ENCODE results near the gene KRTAP4-2. TPM values are rescaled to one million over a fixed set of nuclear protein-coding genes. Genes with fewer than 3 reads are reported as not detected.
"Not testable (repeated sequence)": the region's sequence is repeated elsewhere in the genome, so short reads cannot be mapped to it uniquely, and the experiment has no call there.

Gene KRTAP4-2
- total RNA-seq, 1 experiment from 2014 or later, result not detected

- DNase-seq, result no peak
- TF ChIP-seq CTCF (IDR thresholded peaks at IDR 0.05; ENCODE audit: unreplicated experiment), result no peak
- H3K4me3 Mint-ChIP-seq (ENCODE audit: low read depth, unreplicated experiment), result no peak within 1 kb of the TSS
- H3K4me1 Mint-ChIP-seq (ENCODE audit: low read depth, unreplicated experiment), result no peaks in the 10 kb centered on the region
- H3K9me3 Mint-ChIP-seq (ENCODE audit: low read depth, unreplicated experiment), result no peaks in the 10 kb centered on the region
- no peaks in the 10 kb centered on the region for H3K27me3 Mint-ChIP-seq (ENCODE audit: unreplicated experiment)
- no TSS peak for BruUV-seq (replicated peaks)
- CTCF ChIA-PET, result interaction anchor here (0.5 to 0.7 kb wide), 2 partner anchors 12 to 359 kb away, joined by 3 read pairs; no protein-coding TSS in a partner anchor
- H3K36me3 Mint-ChIP-seq (ENCODE audit: insufficient read depth, unreplicated experiment), result no peaks in the 10 kb centered on the region
- H3K27ac Mint-ChIP-seq (ENCODE audit: unreplicated experiment), result no peak within 1 kb of the TSS
- intact Hi-C loops (cut with micrococcal nuclease; ENCODE audit: unreplicated experiment), result no loop called here
Measured at GRCh38 chr17:41160648-41161047, 17.4 kb downstream of the KRTAP4-2 start, which contains the start of gene KRTAP4-4. Gene KRTAP4-4 (minus strand): TSS chr17:41160748. CDS start chr17:41160691, 57 bp downstream.

GRCh38 chr17:41160190-41160589, 17.8 kb downstream of the KRTAP4-2 start:
- H3K4me1 Mint-ChIP-seq (ENCODE audit: low read depth, unreplicated experiment); H3K27ac Mint-ChIP-seq (ENCODE audit: unreplicated experiment); H3K4me3 Mint-ChIP-seq (ENCODE audit: low read depth, unreplicated experiment); BruUV-seq (replicated peaks); intact Hi-C loops (cut with micrococcal nuclease; ENCODE audit: unreplicated experiment); H3K27me3 Mint-ChIP-seq (ENCODE audit: unreplicated experiment); H3K36me3 Mint-ChIP-seq (ENCODE audit: insufficient read depth, unreplicated experiment); DNase-seq; H3K9me3 Mint-ChIP-seq (ENCODE audit: low read depth, unreplicated experiment): not testable (repeated sequence)
- CTCF ChIA-PET, result interaction anchor here (0.5 kb wide), 1 partner anchor 13 kb away, joined by 3 read pairs; no protein-coding TSS in a partner anchor

GRCh38 chr17:41153856-41154255, 24.2 kb downstream of the KRTAP4-2 start:
- DNase-seq, result no peak
- intact Hi-C loops (cut with micrococcal nuclease; ENCODE audit: unreplicated experiment), result no loop called here
- BruUV-seq (replicated peaks), result no TSS peak
- H3K36me3 Mint-ChIP-seq (ENCODE audit: insufficient read depth, unreplicated experiment), result no peaks in the 10 kb centered on the region
- CTCF ChIA-PET, result no interaction called here
- no peaks in the 10 kb centered on the region for H3K27me3 Mint-ChIP-seq (ENCODE audit: unreplicated experiment)
- H3K9me3 Mint-ChIP-seq (ENCODE audit: low read depth, unreplicated experiment), result no peaks in the 10 kb centered on the region
- no peak overlapping the region for H3K4me3 Mint-ChIP-seq (ENCODE audit: low read depth, unreplicated experiment)
- H3K27ac Mint-ChIP-seq (ENCODE audit: unreplicated experiment), result no peak overlapping the region
- TF ChIP-seq CTCF (IDR thresholded peaks at IDR 0.05; ENCODE audit: unreplicated experiment), result no peak
- peaks cover 3% of the 10 kb centered on the region for H3K4me1 Mint-ChIP-seq (ENCODE audit: low read depth, unreplicated experiment)

- Mint-ChIP-seq H3K27ac (ENCODE audit: unreplicated experiment) (no peak overlapping the region), H3K27me3 (ENCODE audit: unreplicated experiment) (no peaks in the 10 kb centered on the region)
- CTCF ChIA-PET, result no interaction called here
Measured at GRCh38 chr17:41151525-41151924, 26.5 kb downstream of the KRTAP4-2 start.

More at GRCh38 chr17:41151525-41151924, 26.5 kb downstream of the KRTAP4-2 start:
- Mint-ChIP-seq H3K4me1 (ENCODE audit: low read depth, unreplicated experiment) (peaks cover 6% of the 10 kb centered on the region), H3K4me3 (ENCODE audit: low read depth, unreplicated experiment) (no peak overlapping the region), H3K36me3 (ENCODE audit: insufficient read depth, unreplicated experiment) (no peaks in the 10 kb centered on the region), H3K9me3 (ENCODE audit: low read depth, unreplicated experiment) (no peaks in the 10 kb centered on the region)
- intact Hi-C loops (cut with micrococcal nuclease; ENCODE audit: unreplicated experiment), result no loop called here
- TF ChIP-seq CTCF (IDR thresholded peaks at IDR 0.05; ENCODE audit: unreplicated experiment), result no peak
- BruUV-seq (replicated peaks), result no TSS peak
- no peak for DNase-seq

Measured in Calu3 (cell line).